Endothelial cell of umbilical vein (primary cell): ENCODE measurements around the gene PLEKHA5. TPM values are rescaled to one million over a fixed set of nuclear protein-coding genes. Genes with fewer than 3 reads are reported as not detected.

Source experiments
- BruUV-seq: library from RNA; stranded (reverse); fragments of 400-500 nt; replicated peaks from 2 replicates; lab custom pipeline; 2021; lab: Mats Ljungman, UMichigan
- CTCF ChIA-PET: fragments of 300-600, 350-600 bp; sonication (Branson Sonifier 250); formaldehyde crosslinking; loops from one replicate; lab custom pipeline; 2021; ENCODE audit warnings: antibody characterized with exemption, inconsistent platforms; lab: Charles Lee
- POLR2A ChIA-PET: fragments of 300-600, 350-600 bp; sonication (Branson Sonifier 250); formaldehyde crosslinking; loops from one replicate; lab custom pipeline; 2021; ENCODE audit warnings: antibody characterized with exemption, inconsistent platforms; lab: Charles Lee
- DNase-seq: peaks from one replicate; pipeline ENCODE4 v3.0.0-alpha.2; 2011; ENCODE audit warnings: low read depth, low spot score
- FAIRE-seq: peaks from 2 replicates; lab custom pipeline; 2011; peaks lifted over from hg19 to GRCh38; lab: Jason Lieb, UNC
- H2AFZ ChIP-seq: 2 replicates; pipeline ENCODE4 v1.6.0; 2012; ENCODE audit warnings: low read depth, low read length, control low read depth, inconsistent platforms
- H3K27ac ChIP-seq: 2 replicates; pipeline ENCODE4 v1.5.1; 2011; ENCODE audit warnings: low read depth, mild to moderate bottlenecking, control low read depth, low read length, moderate library complexity; ENCODE audit not compliant: insufficient read depth
- H3K27me3 ChIP-seq, 2 experiments: 2 replicates each; pipeline versions ENCODE4 v1.6.0 to v1.6.1; 2011; ENCODE audit warnings: low read length in 2 of 2, mixed read lengths in 1 of 2; ENCODE audit not compliant: control insufficient read depth in 2 of 2, insufficient read depth in 2 of 2
- H3K36me3 ChIP-seq, 2 experiments: 2 replicates in 1 of 2; 3 replicates in 1 of 2; pipeline ENCODE4 v1.5.1; 2011; ENCODE audit warnings: low read length in 2 of 2, mild to moderate bottlenecking in 1 of 2, moderate library complexity in 1 of 2; ENCODE audit not compliant: control insufficient read depth in 2 of 2, insufficient read depth in 2 of 2; ENCODE audit errors: extremely low read depth in 1 of 2
- H3K4me1 ChIP-seq: 3 replicates; pipeline ENCODE4 v1.5.1; 2011; ENCODE audit warnings: mild to moderate bottlenecking, low read length; ENCODE audit not compliant: control insufficient read depth, insufficient read depth; ENCODE audit errors: extremely low read depth
- H3K4me2 ChIP-seq: 2 replicates; pipeline ENCODE4 v1.6.1; 2011; ENCODE audit warnings: low read length, control low read depth, mixed read lengths; ENCODE audit not compliant: insufficient read depth
- H3K4me3 ChIP-seq, 3 experiments: fragments of 200-600 bp in 1 of 3; sonication (generic), shearing (Covaris generic) in 1 of 3; replicated peaks in 1 of 3; 2 replicates each; pipeline ENCODE4 v1.5.1; 2011 to 2016; ENCODE audit warnings: control low read depth in 3 of 3, low read length in 3 of 3, mild to moderate bottlenecking in 2 of 3, inconsistent platforms in 1 of 3, low read depth in 1 of 3, moderate library complexity in 1 of 3; ENCODE audit not compliant: insufficient read depth in 1 of 3
- H3K79me2 ChIP-seq: 2 replicates; pipeline ENCODE4 v1.6.0; 2012; ENCODE audit warnings: low read length, inconsistent platforms; ENCODE audit not compliant: control insufficient read depth, insufficient read depth
- H3K9ac ChIP-seq: replicated peaks from 2 replicates; pipeline ENCODE3; 2011; ENCODE audit warnings: low read length, control low read depth; ENCODE audit not compliant: insufficient read depth; ENCODE audit errors: extremely low read depth
- H3K9me1 ChIP-seq: replicated peaks from 3 replicates; pipeline ENCODE4 v1.6.0; 2011; ENCODE audit warnings: mild to moderate bottlenecking, low read length; ENCODE audit not compliant: control insufficient read depth, insufficient read depth; ENCODE audit errors: extremely low read depth
- H3K9me3 ChIP-seq: replicated peaks from 2 replicates; pipeline ENCODE4 v1.5.1; 2012; ENCODE audit warnings: low read length, inconsistent platforms; ENCODE audit not compliant: control insufficient read depth, insufficient read depth
- H4K20me1 ChIP-seq: replicated peaks from 2 replicates; pipeline ENCODE3; 2011; ENCODE audit warnings: mild to moderate bottlenecking, low read length; ENCODE audit not compliant: control insufficient read depth, insufficient read depth; ENCODE audit errors: extremely low read depth
- CTCF ChIP-seq, 2 donors: IDR thresholded peaks; 1 replicate in 1 of 2; 2 replicates in 1 of 2; pipeline ENCODE4 v1.5.1; 2011; ENCODE audit warnings: low read length in 2 of 2, mild to moderate bottlenecking in 2 of 2, moderate library complexity in 2 of 2, control low read depth in 1 of 2, inconsistent platforms in 1 of 2, low read depth in 1 of 2; ENCODE audit not compliant: insufficient read depth in 1 of 2; ENCODE audit errors: extremely low read depth in 1 of 2
- EZH2 ChIP-seq: IDR thresholded peaks from 2 replicates; pipeline ENCODE4 v1.6.1; 2012; ENCODE audit warnings: borderline replicate concordance, low read depth, mild to moderate bottlenecking, moderate library complexity, low read length, inconsistent platforms; ENCODE audit not compliant: severe bottlenecking
- FOS ChIP-seq: IDR thresholded peaks from 2 replicates; pipeline ENCODE4 v1.6.1; 2011; ENCODE audit warnings: mild to moderate bottlenecking, low read length, moderate library complexity, borderline replicate concordance; ENCODE audit not compliant: insufficient read depth
- GATA2 ChIP-seq: IDR thresholded peaks from 2 replicates; pipeline ENCODE4 v1.7.0; 2011; ENCODE audit warnings: low read depth, mild to moderate bottlenecking, moderate library complexity, mixed read lengths, low read length; ENCODE audit not compliant: insufficient read length, insufficient read depth
- JUN ChIP-seq: IDR thresholded peaks from 2 replicates; pipeline ENCODE4 v1.6.1; 2011; ENCODE audit warnings: borderline replicate concordance, low read depth; ENCODE audit not compliant: insufficient read length, insufficient read depth
- MYC ChIP-seq: IDR thresholded peaks from one replicate; pipeline ENCODE4 v1.6.1; 2011; ENCODE audit warnings: mild to moderate bottlenecking, low read depth, low read length
- POLR2A ChIP-seq: IDR thresholded peaks from 2 replicates; pipeline ENCODE4 v1.6.1; 2012; ENCODE audit warnings: low read depth, mild to moderate bottlenecking, control low read depth, low read length
- POLR2AphosphoS5 ChIP-seq: IDR thresholded peaks from 2 replicates; pipeline ENCODE4 v1.6.1; 2012; ENCODE audit warnings: low read depth, mild to moderate bottlenecking, control low read depth, low read length, moderate library complexity; ENCODE audit not compliant: insufficient read depth
- dilution Hi-C: fragments of 300-500 bp; cut with MboI; formaldehyde crosslinking; loops from one replicate; pipeline ENCODE4 v1.15.0; 2019; ENCODE audit warnings: low sequenced_read_pairs; ENCODE audit not compliant: extremely low pct_ligation_motif_present
- intact Hi-C: fragments of 100-400 bp; cut with micrococcal nuclease; formaldehyde crosslinking; loops from one replicate; pipeline ENCODE4 v1.10.0; 2022
- polyA plus RNA-seq, 4 experiments: library from polyadenylated mRNA; depleted of rRNA in 3 of 4; stranded (reverse) in 3 of 4; unstranded in 1 of 4; fragments of >200 nt; gene quantifications; 2 replicates each; pipeline versions ENCODE4 v1.2.1 to v1.2.3, GENCODE V29; 2011 to 2012; ENCODE audit warnings: missing spikeins in 1 of 4
- total RNA-seq: library from RNA; stranded (reverse); gene quantifications from 2 replicates; pipeline ENCODE4 v1.2.3, GENCODE V29; 2021
- TF ChIP-seq, protein P1 (sequence below): IDR thresholded peaks from 2 replicates; pipeline ENCODE4 v1.6.1; 2011; ENCODE audit not compliant: insufficient read depth, insufficient read length

The PLEKHA5 gene
- total and polyA plus RNA-seq, 2 donors (not counting 3 experiments of a cell fraction or from before 2014, with no cell fraction given): 2.5 to 12.7 TPM

DNA sequence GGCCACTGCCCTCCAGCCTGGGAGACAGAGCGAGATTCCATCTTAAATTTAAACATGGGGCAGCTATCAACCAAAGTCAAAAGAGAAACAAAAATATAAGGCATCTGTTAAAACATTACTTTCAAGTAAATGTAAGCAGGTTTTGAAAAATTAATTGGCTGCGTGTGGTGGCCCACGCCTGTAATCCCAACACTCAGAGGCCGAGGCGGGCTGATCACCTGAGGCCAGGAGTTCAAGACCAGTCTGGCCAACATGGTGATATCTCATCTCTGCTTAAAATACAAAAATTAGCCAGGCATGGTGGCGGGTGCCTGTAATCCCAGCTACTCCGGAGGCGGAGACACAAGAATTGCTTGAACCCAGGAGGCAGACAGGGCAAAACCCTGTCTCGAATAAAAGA is 82.7 kb downstream of the PLEKHA5 start:
- Histone ChIP-seq H3K9me1 (no peaks in the 10 kb centered on the region), H3K27me3 (no peaks in the 10 kb centered on the region), H3K9me3 (no peaks in the 10 kb centered on the region), H3K4me3 (no peak overlapping the region), H3K27ac (no peak overlapping the region), H3K4me1 (no peaks in the 10 kb centered on the region), H4K20me1 (no peaks in the 10 kb centered on the region), H3K4me2 (no peak overlapping the region), H3K79me2 (no peaks in the 10 kb centered on the region), H2AFZ (no peak overlapping the region), H3K36me3 (no peaks in the 10 kb centered on the region), H3K9ac (no peak overlapping the region)
- dilution Hi-C loops (no loop called here), intact Hi-C loops (no loop called here)
- no TSS peak for BruUV-seq
- FAIRE-seq (no peak), DNase-seq (no peak)
- no peak for TF ChIP-seq GATA2
- TF ChIP-seq MYC: no peak
- TF ChIP-seq POLR2A: no peak
- TF ChIP-seq EZH2: no peak
- TF ChIP-seq CTCF (IDR thresholded peaks at IDR 0.05; ENCODE audit: extremely low read depth in 1 of 2, insufficient read depth in 1 of 2, low read depth in 1 of 2, low read length in 2 of 2): no peak
- TF ChIP-seq POLR2AphosphoS5: no peak
- no peak for TF ChIP-seq JUN
- TF ChIP-seq FOS: no peak
- TF ChIP-seq, protein P1, sequence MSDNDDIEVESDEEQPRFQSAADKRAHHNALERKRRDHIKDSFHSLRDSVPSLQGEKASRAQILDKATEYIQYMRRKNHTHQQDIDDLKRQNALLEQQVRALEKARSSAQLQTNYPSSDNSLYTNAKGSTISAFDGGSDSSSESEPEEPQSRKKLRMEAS: no peak
- POLR2A ChIA-PET: no interaction called here
- CTCF ChIA-PET: no interaction called here
